A549 treated with AZD9567 at 1 μM for 4 hours (cell line): ENCODE data around the gene ARHGEF16. TPM values are rescaled to one million over a fixed set of nuclear protein-coding genes. Genes with fewer than 3 reads are reported as not detected.

ENCODE experiments used
- total RNA-seq: library from RNA; stranded (reverse); fragments of 200-300 nt; extraction: Qiagen RNA extraction; gene quantifications from 5 replicates; pipeline ENCODE4 v1.2.3, GENCODE V29; 2022; ENCODE audit not compliant: insufficient read depth

The ARHGEF16 gene
- total RNA-seq = 2.1 to 4.1 TPM (median 3.8 TPM) in 5 replicates

DNA sequence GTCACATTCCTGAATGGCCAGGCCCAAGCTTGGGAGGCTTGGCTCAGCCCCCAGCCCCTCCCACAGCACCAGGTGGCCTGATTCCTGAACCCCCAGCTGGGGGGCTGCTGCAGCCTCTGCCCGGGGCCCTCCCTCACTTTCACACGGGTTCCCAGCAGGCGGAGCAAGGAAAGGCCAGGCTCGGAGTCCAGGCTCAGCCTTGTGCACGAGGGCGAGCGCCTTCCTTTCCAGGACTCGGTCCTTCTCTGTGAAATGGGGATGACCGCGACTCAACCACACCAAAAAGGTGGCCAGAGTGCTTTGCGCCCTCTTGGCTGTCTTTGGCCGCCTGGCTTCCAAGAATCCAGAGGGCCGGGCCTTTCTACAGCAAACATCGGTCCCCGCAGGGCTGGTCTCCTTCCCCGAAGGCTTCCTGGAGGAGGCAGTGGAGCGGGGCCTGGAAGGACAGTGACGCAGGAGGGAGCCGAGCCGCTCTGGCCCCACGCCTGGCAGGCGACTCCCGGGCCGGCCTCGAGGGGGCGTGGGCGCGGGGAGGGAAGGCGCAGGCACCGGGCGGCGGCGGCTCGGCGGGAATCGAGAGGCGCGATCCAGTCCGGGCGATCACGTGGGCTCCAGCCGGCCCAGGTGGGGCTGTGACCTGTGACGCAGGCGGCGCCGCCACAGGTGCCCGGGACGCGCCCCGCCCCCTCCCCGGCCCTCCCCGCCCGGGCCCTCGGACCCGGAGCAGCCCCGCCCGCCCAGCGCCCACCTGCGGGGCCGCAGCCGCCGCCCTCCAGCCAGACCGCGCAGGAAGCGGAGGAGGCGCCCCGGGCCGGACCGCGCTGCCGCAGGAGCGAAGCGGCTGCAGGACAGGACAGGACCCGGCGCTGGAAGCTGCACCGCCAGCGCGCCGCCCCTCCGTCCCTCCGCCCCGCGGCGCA, at the start of gene ARHGEF16:
ARHGEF16 (plus strand) TSS at position 775 of the 920 bp plus-strand sequence. CDS start 8,420 bp downstream, outside the sequence.

Other genes with a start within 250 kb of the ARHGEF16 start
- 6.3 to 12.9 TPM (median 10.4 TPM) in 5 replicates for gene MEGF6, start 156.8 kb downstream of the ARHGEF16 start, total RNA-seq
- gene TPRG1L, start 170.3 kb downstream of the ARHGEF16 start, total RNA-seq = 28.1 to 31.3 TPM (median 29.8 TPM) in 5 replicates
- 16.5 to 21.6 TPM (median 19.5 TPM) in 5 replicates for gene WRAP73, start 195.4 kb downstream of the ARHGEF16 start, total RNA-seq
- gene TP73, start 197.9 kb downstream of the ARHGEF16 start, total RNA-seq = 0.47 to 2.7 TPM (median 0.61 TPM) in 5 replicates